Activated gamma-delta T cell treated with anti-CD3 and anti-CD28 coated beads, Interleukin-2, amount 50 U/mL, for 16 hours (primary cell): ENCODE measurements around the gene PFAS.
"Not testable (repeated sequence)": the region's sequence is repeated elsewhere in the genome, so short reads cannot be mapped to it uniquely, and the experiment has no call there.

ENCODE experiments used
- DNase-seq: peaks from one replicate; pipeline ENCODE4 v3.0.0-alpha.2; 2020; ENCODE audit warnings: low read depth

Gene PFAS

DNA sequence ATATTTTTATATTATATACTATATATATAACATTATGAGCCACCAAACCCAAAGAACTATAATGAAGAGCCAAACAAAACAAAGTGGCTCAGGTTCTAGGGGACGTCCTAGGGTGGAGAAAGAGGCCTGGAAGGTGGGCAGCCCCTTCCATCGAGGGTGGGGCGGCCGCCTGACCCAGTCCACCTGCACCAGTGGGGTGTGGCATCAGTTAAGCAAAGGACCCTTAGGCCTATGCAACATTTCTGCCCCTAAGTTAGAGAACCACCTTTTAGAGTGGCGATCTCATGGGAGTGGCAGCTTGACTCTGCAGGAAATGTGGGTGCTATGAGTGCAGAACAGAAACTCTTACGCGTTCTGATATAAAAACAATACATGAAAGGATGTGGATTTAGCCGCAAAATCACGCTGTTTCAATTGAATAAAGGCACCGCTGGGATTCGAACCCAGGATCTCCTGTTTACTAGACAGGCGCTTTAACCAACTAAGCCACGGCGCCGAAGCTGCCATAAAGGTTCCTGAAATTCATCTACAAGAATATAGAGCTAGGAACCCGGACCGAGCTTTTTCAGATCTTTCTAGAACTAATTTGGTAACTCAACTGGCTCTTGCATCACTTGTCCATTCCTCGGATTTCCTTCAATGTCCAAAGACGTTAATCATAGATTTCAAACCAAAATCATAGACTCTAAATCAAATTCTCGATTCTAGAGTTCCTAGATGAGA, 23.1 kb upstream of the PFAS start:
- peak; percentile 36 for DNase-seq

DNA sequence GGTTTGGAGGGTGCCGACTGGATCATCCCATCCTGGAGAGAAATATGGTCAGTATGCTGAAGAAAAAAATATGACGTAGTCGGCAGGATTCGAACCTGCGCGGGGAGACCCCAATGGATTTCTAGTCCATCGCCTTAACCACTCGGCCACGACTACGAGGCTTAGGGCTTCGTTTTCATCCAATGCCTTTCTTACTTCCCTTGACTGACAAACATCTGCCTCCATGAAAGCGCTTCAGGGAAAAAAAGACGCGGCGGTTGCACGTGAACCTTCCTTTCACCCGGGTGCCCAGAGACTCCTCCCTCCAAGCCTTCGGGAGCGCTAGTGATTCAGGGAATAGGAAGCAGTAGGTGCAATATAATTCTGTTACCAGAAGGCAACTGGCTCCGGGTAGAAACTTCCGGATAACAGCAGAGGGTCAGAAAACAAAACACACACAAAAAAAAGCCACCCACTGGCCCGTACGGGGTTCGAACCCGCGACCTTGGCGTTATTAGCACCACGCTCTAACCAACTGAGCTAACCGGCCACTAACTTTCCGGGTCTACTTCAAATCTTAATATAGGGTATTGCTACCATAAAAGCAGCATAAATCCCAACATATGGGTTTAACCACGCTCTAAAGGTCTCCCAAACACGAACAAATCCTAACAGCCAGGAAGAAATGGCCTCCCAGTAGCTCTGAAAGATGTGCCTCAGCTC, 22.4 kb upstream of the PFAS start:
- DNase-seq, result no peak

DNA sequence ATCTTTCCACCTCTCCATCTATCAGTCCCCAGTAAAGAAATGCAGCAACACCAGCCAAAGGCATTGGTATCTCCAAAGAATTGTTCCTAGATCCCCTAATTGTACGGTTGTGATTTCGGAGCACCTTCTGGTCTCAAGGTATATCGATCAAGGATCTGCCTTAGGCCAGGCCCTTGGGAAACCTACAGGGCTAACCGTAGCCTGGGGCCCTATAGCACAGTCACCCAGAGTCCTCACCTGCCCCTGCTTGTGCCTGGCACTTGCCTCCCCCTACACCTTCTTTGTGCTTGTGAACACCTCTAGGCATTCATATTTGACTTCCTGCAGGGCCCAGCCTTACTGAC, 21.9 kb upstream of the PFAS start:
- no peak for DNase-seq

DNA sequence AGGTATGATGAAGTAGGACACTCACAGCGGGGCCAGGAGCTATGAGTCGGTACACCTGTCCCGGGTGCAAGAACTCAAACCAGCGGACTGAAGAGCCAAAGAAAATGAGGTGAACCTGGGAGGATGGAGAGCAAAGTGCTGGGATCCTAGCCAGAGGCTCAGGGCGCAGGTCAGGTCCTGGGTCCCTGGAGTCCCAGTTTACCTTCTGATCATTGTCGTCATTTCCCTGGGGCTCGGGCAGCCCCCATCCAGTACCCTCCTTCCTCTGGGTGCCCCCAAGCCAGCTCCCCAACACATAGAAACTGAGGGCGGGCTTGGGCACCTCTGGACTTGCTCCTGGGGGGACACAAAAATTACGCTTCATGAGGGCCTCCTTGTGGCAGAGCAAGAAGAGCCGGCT, 17.4 kb upstream of the PFAS start:
- DNase-seq, result no peak

DNA sequence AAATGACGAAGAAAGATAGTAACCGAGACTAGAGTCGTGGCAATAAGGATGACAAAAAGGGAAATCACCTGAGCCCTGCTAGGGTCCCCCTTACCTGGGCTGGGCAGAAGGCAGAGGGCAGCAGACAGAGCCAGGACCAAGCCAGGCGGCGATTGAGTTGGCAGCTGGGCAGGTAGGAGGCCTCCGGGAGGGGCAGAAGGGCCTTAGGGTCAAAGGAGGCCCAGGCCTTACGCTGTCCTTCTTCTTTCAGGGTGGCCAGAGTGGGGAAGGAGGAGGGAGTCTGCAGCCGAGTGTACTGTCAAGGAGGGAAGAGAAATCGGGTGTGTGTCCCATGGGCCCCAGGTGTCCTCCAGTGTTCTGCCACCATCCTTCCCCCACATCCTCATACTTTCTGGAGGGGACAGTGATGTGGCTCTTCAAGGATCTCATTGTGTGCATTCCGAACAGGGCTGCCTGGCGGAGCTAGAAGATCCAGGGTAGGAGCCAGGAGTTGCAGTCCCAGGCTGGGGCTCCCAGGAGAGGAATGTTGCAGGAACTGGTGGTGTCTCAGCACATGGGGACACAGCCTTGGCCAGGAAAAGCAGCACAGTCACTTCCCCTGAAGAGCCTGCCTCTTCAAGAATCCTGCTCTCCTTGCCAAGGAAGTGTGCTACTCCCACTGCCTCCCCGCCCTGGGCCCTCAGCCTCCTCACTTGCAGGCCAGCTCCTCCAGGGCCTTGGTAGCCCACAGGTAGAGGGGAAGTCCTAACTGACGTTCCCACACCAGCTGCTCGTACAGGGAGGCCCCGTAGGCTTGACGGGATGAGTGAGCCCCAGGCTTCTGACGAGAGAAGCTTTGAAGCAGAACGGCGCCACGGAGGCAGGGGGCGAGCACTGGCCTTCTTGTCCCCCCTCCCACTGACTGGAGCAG, 14.5 kb upstream of the PFAS start:
- no peak for DNase-seq

DNA sequence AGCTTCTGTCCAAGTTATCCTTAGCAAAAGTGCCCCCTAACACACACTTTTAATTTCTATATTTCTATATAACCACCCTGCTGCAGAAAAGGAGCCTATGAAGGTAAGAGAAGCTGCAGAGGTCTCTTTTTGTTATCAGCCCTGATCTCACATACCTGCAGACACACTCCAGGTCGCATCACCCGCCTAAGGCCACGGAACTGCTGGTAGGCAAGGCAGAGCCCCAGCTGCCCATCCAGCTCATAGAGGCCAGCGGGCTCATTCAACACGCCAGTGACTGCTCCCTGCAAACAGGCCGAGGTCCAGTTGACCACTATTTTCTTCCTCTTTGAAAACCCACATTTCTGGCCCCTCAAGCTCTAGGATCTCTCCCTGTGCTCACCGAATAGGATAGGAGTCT, 13.4 kb upstream of the PFAS start:
- DNase-seq, result no peak

DNA sequence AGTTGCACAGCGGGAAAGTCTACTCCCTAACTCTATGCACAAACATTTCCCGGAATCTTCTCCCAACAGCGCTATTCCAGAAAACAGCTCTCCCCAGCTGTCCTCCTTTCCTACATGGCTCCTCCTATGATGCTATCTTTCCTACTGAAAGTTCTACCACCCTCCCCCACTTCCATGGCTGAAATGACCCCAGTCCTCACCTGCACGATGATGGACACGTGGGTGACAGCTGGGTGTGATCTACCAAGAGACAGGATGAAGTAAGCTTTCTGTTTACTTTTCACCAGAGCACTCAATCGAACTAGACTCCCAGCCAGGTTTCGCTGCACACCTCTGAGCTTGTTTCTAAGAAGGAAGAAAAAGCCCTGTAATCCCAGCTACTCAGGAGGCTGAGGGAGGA, 11.9 kb upstream of the PFAS start:
- no peak for DNase-seq

DNA sequence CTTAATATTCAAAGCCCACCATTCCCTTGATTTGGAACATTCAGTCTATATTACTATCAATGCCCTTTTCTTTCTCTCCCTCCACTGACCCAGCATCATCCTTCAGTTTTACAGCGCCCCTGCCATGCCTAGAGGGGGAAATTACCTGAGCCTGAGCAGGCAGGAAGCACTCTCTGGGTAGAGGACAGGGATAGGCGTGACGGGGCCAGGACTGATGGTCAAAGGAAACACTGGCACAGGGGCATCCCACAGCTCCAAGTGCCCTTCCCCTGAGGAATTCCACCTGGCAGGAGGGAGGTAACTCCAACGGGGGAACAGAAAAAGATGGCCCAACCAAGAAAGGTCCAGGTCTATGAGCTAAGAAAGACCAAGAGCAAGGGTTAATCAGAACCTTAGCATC, 11.2 kb upstream of the PFAS start:
- DNase-seq, result no peak

DNA sequence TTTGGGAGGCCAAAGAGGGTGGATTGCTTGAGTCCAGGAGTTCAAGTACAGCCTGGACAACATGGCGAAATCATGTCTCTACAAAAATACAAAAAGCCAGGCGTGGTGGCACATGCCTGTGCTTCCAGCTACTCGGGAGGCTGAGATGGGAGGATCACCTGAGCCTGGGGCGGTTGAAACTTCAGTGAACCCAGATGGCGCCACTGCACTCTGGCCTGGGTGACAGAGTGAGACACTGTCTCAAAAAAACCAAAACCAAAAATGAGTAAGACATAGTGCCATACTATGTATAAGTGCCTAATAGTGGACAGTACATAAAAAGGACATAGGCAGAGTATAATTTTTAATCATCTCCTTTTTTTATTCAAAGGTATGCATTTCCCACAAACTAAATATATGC, 5.3 kb upstream of the PFAS start:
- no peak for DNase-seq

DNA sequence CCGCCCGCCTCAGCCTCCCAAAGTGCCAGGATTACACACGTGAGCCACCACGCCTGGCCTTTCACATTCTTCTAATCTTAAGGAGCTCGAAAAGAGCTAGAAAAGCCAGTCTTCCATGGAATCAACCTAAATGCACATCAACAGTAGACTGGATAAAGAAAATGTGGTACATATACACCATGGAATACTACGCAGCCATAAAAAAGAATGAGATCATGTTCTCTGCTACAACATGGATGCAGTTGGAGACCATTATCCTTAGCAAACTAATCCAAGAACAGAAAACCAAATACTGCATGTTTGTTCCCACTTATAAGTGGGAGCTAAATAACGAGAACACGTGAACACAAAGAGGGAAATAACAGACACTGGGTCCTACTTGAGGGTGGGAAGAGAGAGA, 4.3 kb upstream of the PFAS start:
- DNase-seq, result no peak

DNA sequence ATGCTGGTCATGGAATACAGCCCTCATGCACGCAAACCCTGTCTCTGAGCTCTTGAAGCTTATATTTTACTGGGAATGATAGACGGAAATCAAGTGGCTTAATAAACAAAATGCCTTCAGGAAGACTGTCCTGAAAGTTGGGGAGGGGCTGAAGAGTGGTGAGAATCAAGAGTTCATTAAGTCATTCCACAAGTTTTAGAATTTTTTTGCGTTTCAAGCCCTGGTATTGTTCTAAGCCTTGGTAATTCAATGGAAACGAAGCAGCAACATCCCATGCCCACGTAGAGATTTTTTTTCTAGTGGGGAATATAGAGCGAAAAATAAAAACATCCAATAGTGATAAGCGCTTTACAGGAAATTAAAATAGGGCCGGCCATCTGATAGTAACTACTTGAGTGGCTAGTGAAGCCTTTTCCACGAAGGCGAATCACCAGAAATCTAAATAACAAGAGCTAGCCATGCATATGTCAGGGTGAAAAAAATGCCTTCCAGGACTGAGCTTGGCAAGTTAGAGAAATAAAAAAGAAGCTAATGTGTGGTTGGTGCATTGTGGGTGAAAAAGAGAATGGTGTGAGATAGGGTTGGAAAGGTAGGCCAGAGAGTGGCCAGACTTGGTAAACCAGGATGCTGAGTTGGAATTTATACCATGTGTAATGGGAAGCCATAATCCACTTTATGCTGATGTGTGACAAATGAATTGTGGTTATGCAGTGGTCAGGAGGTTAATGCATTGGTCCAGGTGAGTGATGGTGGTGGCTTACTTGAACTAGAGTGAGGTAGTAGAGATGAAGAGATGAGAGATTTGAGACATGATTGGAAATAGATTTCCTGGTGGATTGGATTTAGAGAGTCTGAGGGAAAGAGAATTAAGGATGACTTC, 772 bp downstream of the PFAS start:
- DNase-seq, result no peak

DNA sequence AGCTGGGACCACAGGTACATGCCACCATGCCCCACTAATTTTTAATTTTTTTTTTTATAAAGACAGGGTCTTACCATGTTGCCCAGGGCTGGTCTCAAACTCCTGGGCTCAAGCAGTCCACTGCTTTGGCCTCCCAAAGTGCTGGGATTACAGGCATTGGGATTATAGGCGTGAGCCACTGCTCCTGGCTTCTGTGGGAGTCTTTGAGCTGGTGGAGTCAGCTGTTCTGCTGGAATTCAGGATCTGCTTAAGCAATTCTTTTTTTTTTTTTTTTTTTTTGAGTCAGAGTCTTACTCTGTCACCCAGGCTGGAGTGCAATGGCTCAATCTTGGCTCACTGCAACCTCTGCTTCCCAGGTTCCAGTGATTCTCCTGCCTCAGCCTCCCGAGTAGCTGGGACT, 2.3 kb downstream of the PFAS start:
- DNase-seq, result not testable (repeated sequence)

DNA sequence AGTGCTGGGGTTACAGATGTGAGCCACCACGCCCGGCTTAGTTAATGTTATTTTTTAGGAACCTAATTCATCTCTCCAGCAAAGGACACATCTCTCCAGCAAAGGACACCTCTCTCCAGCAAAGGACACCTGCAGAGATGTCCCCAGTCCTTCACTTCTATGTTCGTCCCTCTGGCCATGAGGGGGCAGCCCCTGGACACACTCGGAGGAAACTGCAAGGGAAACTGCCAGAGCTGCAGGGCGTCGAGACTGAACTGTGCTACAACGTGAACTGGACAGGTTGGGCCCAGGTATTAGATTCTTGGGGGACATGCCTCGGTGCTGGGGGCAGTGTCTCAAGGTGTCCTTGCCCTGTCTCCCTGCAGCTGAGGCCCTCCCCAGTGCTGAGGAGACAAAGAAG, 4.7 kb downstream of the PFAS start:
- DNase-seq, result no peak

DNA sequence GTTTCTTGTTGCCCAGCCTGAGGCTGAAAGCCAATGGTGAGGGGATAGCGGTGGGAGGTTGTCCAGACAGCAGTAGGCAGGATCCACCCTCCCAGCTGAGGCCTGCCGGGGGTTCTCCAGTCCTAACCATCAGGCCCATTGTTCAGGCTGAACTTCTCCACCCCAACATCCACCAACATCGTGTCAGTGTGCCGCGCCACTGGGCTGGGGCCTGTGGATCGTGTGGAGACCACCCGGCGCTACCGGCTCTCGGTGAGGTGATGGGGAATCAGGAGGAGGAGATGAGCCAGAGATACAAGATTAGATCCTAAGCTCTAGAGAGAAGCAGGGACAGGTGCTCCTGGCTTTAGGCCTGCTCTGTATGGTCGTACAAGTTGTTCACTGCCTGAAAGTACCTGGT, 5.8 kb downstream of the PFAS start:
- no peak for DNase-seq

DNA sequence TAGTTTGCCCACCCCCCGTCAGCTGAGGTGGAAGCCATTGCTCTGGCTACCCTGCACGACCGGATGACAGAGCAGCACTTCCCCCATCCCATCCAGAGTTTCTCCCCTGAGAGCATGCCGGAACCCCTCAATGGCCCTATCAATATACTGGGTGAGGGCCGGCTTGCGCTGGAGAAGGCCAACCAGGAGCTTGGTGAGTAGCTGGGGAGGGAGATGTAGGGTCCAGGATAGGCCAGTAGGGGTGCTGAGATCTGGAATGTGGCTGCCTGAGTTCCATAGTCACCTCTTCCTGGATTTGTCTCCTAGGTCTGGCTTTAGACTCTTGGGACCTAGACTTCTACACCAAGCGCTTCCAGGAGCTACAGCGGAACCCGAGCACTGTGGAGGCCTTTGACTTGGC, 6.4 kb downstream of the PFAS start:
- DNase-seq, result no peak

DNA sequence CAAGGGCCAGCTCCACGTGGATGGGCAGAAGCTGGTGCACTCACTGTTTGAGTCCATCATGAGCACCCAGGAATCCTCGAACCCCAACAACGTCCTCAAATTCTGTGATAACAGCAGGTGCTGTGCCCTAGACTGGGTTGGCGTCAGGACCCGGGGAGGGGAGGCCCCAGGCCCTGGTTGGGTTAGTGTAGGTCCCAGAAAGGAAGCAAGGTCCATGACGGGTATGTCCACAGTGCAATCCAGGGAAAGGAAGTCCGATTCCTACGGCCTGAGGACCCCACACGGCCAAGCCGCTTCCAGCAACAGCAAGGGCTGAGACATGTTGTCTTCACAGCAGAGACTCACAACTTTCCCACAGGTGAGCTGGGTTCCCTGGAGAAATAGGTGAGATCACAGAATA, 7.2 kb downstream of the PFAS start:
- no peak for DNase-seq

DNA sequence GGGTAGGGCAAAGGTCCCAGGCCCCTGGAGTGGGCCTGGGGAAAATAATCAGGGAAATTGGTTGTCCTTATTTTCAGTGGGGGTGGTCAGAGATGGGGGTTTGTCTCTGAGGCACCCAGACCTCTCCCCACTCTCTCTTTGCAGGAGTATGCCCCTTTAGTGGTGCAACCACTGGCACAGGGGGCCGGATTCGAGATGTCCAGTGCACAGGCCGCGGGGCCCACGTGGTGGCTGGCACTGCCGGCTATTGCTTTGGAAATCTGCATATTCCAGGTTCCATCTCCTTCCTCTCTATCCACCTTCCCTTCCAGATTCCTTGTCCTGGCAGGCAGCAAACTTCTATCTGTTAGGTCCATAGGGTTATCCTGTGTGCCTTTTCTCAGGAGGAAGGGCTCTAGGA, 7.6 kb downstream of the PFAS start:
- DNase-seq, result no peak

DNA sequence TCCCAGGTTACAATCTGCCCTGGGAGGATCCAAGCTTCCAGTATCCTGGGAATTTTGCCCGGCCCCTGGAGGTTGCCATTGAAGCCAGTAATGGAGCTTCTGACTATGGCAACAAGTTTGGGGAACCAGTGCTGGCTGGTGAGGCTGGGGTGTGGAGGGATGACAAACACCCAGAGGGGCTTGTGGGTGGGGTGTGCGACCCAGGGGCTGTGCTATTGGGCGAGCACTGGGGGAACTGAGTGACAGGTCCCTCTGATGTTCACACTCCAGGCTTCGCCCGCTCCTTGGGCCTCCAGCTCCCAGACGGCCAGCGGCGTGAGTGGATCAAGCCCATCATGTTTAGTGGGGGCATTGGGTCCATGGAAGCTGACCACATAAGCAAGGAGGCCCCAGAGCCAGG, 8.7 kb downstream of the PFAS start:
- DNase-seq, result no peak

DNA sequence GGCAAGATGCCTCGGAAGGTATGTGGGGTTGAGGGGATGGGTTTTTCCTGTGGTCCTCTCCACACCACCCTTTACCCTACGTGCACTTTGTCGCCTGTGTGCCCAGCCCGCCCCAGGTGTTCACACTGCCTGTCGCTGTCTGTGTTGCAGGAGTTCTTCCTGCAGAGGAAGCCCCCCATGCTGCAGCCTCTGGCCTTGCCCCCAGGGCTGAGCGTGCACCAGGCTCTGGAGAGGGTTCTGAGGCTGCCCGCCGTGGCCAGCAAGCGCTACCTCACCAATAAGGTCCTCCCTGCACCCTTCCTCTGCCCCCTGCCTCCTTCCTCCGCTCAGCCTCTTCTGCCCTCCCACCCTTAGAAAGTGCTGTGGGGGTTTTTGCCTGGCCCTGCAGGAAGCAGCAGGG, 15.2 kb downstream of the PFAS start:
- no peak for DNase-seq

DNA sequence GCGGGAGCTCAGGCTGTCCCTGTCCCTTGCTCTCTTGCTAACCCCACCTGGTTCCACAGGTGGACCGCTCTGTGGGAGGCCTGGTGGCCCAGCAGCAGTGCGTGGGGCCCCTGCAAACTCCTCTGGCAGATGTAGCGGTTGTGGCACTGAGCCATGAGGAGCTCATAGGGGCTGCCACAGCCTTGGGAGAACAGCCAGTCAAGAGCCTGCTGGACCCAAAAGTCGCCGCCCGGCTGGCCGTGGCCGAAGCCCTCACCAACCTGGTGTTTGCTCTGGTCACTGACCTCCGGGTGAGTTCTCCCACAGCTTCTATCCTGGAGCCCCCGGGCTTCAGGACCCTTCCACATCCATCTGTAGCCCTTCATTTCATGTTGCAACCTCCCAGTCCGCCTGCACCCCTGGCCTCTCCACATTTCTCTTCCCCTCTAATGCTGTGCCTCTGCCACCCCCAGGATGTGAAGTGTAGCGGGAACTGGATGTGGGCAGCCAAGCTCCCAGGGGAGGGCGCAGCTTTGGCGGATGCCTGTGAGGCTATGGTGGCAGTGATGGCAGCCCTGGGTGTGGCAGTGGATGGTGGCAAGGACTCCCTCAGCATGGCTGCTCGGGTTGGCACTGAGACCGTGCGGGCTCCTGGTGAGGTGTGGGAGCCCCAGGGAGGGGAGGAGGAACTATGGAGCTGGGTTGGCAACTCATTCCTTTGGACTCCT, 15.9 kb downstream of the PFAS start:
- DNase-seq, result no peak

DNA sequence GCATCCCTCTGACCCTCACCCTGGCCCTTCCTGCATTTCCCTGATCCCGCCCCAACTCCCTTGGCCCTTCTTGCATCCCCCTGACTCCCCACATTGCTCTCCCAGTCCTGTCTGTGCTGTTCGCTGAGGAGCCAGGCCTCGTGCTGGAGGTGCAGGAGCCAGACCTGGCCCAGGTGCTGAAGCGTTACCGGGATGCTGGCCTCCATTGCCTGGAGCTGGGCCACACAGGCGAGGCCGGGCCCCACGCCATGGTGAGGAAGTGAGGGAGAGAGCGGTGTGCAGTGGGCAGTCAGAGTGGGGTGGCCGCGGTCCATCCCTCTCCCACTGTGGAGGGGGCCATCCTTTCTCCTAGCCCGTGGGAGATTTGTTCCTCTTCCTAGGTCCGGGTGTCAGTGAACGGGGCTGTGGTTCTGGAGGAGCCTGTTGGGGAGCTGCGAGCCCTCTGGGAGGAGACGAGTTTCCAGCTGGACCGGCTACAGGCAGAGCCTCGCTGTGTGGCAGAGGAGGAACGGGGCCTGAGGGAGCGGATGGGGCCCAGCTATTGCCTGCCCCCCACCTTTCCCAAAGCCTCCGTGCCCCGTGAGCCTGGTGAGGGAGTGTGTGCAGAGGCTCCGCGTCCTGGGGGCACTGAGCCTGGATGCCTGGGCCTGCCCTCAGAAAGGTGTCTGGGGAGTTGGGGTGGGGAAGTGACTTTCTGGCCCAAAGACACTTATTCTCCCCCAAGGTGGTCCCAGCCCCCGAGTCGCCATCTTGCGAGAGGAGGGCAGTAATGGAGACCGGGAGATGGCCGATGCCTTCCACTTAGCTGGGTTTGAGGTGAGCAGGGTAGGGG, 17.8 kb downstream of the PFAS start:
- no peak for DNase-seq
